GM23338 (cell line): Measurements from ENCODE around the gene CDH23.

ENCODE experiments used
- EZH2 ChIP-seq: fragments of 200-600 bp; sonication (generic); IDR thresholded peaks from one replicate; pipeline ENCODE4 v1.8.0; 2017; ENCODE audit warnings: antibody characterized with exemption, mild to moderate bottlenecking, low read depth; ENCODE audit not compliant: unreplicated experiment
- EZH2phosphoT487 ChIP-seq: fragments of 200-600 bp; sonication (generic); IDR thresholded peaks from one replicate; pipeline ENCODE4 v1.8.1; 2018; ENCODE audit warnings: antibody characterized with exemption; ENCODE audit not compliant: unreplicated experiment
- TF ChIP-seq, protein P1 (sequence below), 2 experiments: fragments of 200-600 bp in 1 of 2; sonication (generic) in 1 of 2; conservative IDR thresholded peaks; 2 replicates each; pipeline versions ENCODE4 v1.5.1 to v1.6.1; 2016 to 2017; ENCODE audit warnings: antibody characterized with exemption in 2 of 2, low read depth in 2 of 2, mild to moderate bottlenecking in 2 of 2, moderate library complexity in 1 of 2

DNA sequence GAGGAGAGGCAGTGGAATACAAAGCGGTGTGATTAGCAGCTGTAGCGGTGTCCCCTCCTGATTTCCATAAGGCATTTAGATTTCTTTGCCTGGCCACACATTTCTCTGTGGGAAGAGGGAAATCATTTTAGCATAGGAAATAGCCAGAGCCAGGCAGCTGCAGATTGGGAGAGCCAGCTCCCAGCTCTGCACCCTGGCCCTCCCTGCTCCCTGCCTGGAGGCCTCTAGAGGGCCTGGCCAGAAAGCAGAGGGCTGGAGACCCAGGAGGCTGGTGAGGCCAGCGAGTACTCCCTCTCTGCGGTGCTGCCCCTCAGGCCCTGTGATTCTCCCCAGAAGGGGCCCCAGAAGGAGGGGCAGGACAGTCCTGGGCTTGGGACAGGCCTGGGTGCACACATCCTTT lies 237.2 kb downstream of the CDH23 start:
- TF ChIP-seq, protein P1, sequence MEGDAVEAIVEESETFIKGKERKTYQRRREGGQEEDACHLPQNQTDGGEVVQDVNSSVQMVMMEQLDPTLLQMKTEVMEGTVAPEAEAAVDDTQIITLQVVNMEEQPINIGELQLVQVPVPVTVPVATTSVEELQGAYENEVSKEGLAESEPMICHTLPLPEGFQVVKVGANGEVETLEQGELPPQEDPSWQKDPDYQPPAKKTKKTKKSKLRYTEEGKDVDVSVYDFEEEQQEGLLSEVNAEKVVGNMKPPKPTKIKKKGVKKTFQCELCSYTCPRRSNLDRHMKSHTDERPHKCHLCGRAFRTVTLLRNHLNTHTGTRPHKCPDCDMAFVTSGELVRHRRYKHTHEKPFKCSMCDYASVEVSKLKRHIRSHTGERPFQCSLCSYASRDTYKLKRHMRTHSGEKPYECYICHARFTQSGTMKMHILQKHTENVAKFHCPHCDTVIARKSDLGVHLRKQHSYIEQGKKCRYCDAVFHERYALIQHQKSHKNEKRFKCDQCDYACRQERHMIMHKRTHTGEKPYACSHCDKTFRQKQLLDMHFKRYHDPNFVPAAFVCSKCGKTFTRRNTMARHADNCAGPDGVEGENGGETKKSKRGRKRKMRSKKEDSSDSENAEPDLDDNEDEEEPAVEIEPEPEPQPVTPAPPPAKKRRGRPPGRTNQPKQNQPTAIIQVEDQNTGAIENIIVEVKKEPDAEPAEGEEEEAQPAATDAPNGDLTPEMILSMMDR (conservative IDR thresholded peaks at IDR 0.05; ENCODE audit: low read depth in 2 of 2), result 0 out of 4 replicates have a peak, but pooled peaks of 1 of the 2 experiments have one; percentile 2
- TF ChIP-seq EZH2 (no peak), EZH2phosphoT487 (no peak)
